Ishikawa (cell line): ENCODE data around the gene NELFE.
A peak's percentile ranks its signal among the peaks of the same experiment; 100 is the strongest.

Source experiments
- CEBPB ChIP-seq: IDR thresholded peaks from 2 replicates; pipeline ENCODE4 v1.6.1; 2012
- CREB1 ChIP-seq: IDR thresholded peaks from 2 replicates; pipeline ENCODE4 v1.6.1; 2012; ENCODE audit warnings: low read depth
- EGR1 ChIP-seq: IDR thresholded peaks from 2 replicates; pipeline ENCODE4 v1.6.1; 2012
- EP300 ChIP-seq: IDR thresholded peaks from 2 replicates; pipeline ENCODE4 v1.6.1; 2012; ENCODE audit warnings: borderline replicate concordance
- FOXM1 ChIP-seq: IDR thresholded peaks from 2 replicates; pipeline ENCODE4 v1.6.1; 2012; ENCODE audit warnings: low read depth, borderline replicate concordance
- NFIC ChIP-seq: IDR thresholded peaks from 2 replicates; pipeline ENCODE4 v1.6.1; 2012
- RAD21 ChIP-seq: IDR thresholded peaks from 2 replicates; pipeline ENCODE4 v1.6.1; 2012; ENCODE audit warnings: low read depth
- TAF1 ChIP-seq: IDR thresholded peaks from 2 replicates; pipeline ENCODE4 v1.6.1; 2012; ENCODE audit warnings: low read depth, mild to moderate bottlenecking
- TCF12 ChIP-seq: IDR thresholded peaks from 2 replicates; pipeline ENCODE4 v1.6.1; 2012; ENCODE audit warnings: low read depth
- TEAD4 ChIP-seq: IDR thresholded peaks from 2 replicates; pipeline ENCODE4 v1.6.1; 2012
- YY1 ChIP-seq: IDR thresholded peaks from 2 replicates; pipeline ENCODE4 v1.6.1; 2012; ENCODE audit warnings: low read depth
- ZBTB7A ChIP-seq: IDR thresholded peaks from 2 replicates; pipeline ENCODE4 v1.6.1; 2012; ENCODE audit warnings: low read depth
- TF ChIP-seq, protein P1 (sequence below): IDR thresholded peaks from 2 replicates; pipeline ENCODE4 v1.6.1; 2012; ENCODE audit warnings: low read depth, mild to moderate bottlenecking
- TF ChIP-seq, protein P2 (sequence below): IDR thresholded peaks from 2 replicates; pipeline ENCODE4 v1.6.1; 2012
- TF ChIP-seq, protein P3 (sequence below): IDR thresholded peaks from 2 replicates; pipeline ENCODE4 v1.6.1; 2012

Gene NELFE

DNA sequence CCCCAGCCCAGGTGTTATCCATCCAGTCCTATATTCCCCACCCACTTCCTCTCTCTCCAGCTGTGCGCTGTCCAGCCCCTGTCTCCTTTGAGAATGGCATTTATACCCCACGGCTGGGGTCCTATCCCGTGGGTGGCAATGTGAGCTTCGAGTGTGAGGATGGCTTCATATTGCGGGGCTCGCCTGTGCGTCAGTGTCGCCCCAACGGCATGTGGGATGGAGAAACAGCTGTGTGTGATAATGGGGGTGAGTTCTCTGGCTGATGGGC lies 30.2 kb downstream of the NELFE start:
- TF ChIP-seq, protein P1, sequence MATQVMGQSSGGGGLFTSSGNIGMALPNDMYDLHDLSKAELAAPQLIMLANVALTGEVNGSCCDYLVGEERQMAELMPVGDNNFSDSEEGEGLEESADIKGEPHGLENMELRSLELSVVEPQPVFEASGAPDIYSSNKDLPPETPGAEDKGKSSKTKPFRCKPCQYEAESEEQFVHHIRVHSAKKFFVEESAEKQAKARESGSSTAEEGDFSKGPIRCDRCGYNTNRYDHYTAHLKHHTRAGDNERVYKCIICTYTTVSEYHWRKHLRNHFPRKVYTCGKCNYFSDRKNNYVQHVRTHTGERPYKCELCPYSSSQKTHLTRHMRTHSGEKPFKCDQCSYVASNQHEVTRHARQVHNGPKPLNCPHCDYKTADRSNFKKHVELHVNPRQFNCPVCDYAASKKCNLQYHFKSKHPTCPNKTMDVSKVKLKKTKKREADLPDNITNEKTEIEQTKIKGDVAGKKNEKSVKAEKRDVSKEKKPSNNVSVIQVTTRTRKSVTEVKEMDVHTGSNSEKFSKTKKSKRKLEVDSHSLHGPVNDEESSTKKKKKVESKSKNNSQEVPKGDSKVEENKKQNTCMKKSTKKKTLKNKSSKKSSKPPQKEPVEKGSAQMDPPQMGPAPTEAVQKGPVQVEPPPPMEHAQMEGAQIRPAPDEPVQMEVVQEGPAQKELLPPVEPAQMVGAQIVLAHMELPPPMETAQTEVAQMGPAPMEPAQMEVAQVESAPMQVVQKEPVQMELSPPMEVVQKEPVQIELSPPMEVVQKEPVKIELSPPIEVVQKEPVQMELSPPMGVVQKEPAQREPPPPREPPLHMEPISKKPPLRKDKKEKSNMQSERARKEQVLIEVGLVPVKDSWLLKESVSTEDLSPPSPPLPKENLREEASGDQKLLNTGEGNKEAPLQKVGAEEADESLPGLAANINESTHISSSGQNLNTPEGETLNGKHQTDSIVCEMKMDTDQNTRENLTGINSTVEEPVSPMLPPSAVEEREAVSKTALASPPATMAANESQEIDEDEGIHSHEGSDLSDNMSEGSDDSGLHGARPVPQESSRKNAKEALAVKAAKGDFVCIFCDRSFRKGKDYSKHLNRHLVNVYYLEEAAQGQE = no peak
- TF ChIP-seq CEBPB = no peak
- TF ChIP-seq NFIC = no peak
- no peak for TF ChIP-seq FOXM1
- TF ChIP-seq, protein P2, sequence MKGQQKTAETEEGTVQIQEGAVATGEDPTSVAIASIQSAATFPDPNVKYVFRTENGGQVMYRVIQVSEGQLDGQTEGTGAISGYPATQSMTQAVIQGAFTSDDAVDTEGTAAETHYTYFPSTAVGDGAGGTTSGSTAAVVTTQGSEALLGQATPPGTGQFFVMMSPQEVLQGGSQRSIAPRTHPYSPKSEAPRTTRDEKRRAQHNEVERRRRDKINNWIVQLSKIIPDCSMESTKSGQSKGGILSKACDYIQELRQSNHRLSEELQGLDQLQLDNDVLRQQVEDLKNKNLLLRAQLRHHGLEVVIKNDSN = no peak

DNA sequence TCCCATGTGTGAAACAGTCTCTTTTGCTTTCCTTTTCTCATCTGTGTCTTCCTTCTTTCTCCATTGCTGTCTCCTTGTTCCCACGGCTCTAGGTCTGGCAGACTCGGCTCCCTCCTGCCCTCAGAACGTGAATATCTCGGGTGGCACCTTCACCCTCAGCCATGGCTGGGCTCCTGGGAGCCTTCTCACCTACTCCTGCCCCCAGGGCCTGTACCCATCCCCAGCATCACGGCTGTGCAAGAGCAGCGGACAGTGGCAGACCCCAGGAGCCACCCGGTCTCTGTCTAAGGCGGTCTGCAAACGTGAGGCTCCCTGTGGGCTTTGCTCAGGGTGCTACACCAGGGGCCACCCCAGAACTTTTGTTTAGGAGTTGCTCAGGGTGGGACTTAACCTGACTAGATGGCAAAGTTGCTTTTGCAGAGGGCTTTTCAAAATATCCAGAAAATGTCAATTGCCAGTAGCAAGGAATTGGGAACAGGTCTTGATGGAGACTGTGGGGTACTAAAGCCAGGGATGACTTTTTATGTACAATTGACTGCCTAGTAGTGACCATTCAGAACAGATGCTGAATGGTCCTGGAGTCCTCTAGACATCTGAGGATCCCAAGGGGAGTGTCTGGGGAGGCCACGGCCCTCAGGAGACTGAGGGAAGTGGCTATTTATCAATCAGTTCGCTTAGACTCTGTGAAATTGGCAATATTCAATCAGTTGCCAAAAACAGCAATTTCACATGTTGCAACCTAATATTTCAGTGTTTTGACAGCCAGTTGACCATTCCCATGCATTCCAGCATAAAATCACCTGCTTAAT lies 30.7 kb downstream of the NELFE start:
- TF ChIP-seq NFIC (no peak), RAD21 (no peak), TEAD4 (no peak), TCF12 (no peak), EGR1 (no peak), YY1 (no peak), ZBTB7A (no peak), FOXM1 (no peak), EP300 (no peak), CEBPB (no peak), CREB1 (no peak), TAF1 (no peak)
- TF ChIP-seq, protein P3, sequence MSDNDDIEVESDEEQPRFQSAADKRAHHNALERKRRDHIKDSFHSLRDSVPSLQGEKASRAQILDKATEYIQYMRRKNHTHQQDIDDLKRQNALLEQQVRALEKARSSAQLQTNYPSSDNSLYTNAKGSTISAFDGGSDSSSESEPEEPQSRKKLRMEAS = no peak
- TF ChIP-seq, protein P2 = no peak
- TF ChIP-seq, protein P1 = no peak

DNA sequence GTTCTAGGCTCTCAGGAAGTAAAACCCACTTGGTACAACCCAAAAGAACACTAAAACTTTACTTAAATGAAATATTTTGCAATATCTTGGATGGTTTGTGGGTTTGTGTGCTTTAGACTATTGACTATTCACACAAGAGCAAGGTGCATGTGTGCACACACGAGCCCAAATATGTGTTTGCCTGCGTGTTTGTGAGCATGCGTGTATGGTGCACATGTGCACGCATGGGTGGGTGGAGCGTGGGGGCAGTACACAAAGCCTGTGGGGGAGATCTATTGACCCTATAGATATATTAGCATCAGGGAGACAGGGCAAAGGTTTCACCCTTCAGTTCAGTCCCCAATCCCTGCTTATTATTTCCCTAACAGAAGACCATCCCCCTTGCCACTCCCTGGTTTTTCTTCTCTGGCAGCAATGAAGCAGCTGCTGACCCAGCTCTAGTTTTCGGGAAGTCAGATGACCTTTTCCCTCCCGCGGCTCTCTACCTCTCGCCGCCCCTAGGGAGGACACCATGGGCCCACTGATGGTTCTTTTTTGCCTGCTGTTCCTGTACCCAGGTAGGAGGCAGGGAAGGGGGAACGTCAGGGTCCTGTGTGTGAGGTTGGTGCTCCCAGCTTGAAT lies 31.4 kb downstream of the NELFE start, which contains the start of gene C2:
Gene C2 (plus strand): TSS at position 476 of the 621 bp plus-strand sequence. CDS start 36 bp downstream, at position 512.
- TF ChIP-seq NFIC (no peak), YY1 (no peak), FOXM1 (no peak), TEAD4 (no peak), EGR1 (no peak)
- TF ChIP-seq, protein P1 = no peak

DNA sequence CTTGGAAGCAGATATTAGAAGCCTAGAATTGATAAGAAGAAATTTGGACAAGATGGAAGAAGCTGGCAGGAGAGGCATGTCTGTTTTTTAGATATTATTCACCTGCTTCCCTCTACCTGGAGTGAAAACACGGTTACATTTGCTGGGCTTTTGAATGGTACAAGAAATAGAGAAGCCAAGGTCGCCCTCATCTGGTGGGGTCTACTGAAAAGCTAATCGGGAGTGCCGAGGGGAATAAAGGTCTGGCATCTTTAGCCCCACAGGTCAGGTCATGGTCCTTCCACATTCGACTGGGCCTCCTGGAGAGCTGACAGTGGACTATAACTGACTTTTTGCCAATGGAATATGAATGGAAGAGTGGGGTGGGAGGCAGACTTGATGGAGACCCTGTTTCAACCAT lies 35.8 kb downstream of the NELFE start:
- TF ChIP-seq RAD21 = peak; percentile 44
- no peak for TF ChIP-seq FOXM1
- TF ChIP-seq ZBTB7A = no peak

DNA sequence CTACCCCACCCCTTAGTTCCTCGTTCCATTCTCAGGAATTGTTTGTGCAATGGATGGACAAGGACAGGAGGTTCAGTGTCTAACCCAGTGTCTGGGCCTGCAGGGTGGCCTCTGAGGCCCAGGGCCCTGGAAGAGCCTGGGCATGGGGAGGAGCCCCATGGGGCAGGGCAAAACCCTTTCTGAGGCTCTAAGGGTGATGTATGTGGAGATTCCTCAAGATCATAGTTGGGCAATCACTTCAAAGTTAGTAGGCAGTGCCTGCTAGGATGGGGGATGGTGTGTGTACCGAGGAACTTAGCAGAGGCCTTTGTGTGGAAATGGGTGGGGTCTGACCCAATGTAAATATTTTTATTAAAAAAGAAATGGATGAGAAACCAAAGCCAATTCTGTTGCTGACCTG lies 38.0 kb downstream of the NELFE start:
- TF ChIP-seq, protein P3 = no peak
- no peak for TF ChIP-seq TCF12
- no peak for TF ChIP-seq FOXM1
- no peak for TF ChIP-seq TEAD4
- no peak for TF ChIP-seq EP300
- TF ChIP-seq, protein P1 = no peak
- TF ChIP-seq YY1 = no peak
- TF ChIP-seq CEBPB = no peak
- TF ChIP-seq, protein P2 = no peak
- TF ChIP-seq ZBTB7A = no peak
- no peak for TF ChIP-seq EGR1
- no peak for TF ChIP-seq TAF1
- no peak for TF ChIP-seq RAD21
